ENCODE results near the gene FHL2.

The FHL2 gene

DNA sequence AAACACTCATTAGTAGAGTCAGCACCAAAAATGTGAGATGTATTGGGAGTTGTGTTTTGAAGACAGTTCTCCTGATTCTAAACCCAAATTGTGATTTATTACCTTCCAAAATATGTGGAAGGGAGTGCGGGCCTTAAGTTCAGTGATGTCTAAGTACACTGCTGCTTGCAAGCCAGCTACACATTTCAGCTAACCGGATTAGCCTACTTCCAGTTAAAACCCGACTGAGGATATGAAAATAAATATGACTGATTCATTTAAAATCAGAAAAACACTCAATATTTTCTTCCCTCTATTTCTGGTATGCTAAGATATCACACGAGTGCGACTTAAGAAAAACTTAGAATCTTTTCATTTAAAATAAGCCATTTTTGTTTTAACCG is 907 bp downstream of the FHL2 start:
- DNase-seq = no peak

DNA sequence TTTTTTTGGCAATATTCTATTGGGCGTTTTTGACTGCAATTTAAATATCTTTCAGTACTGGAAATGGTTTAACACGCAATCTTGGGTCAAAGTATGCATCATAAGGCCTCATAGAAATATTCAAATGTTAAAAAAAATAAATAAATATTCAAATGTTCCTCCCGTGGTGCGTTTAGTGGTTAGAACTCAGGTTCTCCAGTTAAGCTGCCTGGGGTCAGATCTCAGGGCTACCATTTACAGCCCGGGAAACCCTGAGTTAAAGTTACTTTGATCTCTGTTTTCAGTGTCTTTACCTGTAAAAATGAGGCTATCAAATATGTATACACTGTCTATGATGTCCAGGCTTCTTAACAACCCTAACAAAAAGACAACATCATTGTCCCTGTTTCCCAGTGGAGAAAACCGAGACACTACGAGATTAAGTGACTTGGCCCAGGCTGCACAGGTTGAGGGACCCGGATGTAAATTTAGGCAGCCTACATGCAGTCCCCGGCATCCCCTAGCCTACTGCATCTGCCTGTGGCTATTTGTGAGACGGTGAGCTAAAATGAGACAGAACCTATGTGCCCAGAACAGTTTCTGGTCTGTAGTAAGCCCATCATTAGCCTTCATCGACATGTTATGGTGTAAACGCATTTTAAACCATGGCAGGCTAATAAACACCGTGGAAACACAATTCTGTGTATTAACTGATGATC is 1.7 kb downstream of the FHL2 start:
- DNase-seq = no peak

DNA sequence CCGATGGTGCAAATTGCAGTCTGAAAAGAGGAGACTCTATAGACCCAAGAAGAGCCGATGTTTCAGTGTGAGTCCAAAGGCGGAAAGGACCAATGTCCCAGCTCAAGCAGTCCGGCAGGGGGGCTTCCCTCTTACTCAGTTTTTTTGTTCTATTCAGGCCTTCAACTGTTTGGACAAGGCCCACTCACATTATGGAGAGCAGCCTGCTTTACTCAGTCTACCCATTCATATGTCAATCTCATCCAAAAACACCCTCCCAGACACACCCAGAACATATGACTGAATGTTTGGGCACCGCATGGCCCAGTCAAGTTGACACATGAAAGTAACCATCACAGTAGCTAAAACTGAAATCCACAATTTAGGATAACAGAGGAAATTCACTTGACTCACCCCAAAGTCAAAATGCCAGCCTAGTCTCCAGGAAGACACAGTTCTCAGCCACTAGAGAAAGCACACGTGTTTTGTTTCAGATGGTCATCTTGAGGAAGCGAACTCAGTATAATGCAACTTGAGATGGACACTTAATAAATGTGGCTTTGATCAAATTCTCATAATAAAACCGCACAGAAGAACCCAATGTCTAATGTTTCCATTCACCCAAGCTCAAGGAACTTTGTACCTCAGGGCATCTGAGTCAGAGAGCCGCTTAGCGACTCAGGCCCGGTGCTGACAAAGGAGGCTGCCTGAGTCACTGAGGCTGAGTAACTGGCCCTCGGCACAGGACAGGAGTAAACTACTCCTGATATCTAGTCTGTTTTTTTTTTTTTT is 2.4 kb downstream of the FHL2 start:
- no peak for DNase-seq

DNA sequence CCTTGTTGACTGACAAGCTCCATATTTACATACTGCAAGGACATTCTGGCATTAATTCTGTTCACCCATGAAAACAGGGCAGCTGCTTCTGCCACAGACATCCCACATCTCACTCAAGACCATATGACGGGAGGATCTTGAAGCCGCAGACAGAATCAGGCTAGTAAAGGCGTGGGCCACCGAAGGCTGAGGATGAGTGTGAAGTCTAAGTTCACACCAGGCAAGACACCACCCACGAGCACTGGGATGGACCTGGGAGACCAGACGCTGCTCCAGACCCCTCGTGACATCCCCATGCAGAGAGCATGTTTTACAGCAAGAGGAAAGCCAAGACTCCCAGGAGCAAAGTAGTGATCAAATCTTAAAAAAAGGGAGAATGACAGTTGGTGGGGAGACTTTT is 3.2 kb downstream of the FHL2 start:
- DNase-seq = no peak

DNA sequence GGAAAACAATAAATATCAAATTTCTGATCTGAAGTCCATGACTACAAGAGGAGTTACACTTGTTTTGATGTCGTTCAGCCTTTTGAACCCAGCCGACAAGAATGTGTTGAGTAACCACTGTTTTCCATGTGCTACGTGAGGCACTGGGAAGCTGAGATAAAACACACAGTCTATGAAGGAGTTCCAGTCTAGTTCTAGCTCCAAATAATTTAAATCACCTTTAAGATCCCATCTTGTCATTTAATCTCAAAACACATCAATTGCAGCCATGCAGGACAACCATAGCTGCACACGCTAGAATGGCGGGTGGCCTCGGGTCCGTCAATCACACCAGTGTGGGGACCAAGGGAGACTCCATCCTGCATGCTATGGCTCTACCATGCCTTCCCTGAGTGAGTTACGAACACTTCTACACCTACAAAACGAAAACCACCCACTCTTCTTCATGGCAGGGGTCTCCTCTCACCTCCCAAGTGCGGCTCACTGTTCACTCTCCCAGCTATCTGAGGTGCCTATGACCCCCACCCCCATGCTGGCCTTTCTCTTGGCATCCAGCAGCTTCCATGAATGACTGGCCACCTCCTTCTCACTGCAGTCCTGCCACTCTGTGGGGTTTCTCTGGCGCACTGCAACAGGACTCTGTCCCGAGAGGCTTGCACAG is 3.8 kb downstream of the FHL2 start:
- DNase-seq = no peak

DNA sequence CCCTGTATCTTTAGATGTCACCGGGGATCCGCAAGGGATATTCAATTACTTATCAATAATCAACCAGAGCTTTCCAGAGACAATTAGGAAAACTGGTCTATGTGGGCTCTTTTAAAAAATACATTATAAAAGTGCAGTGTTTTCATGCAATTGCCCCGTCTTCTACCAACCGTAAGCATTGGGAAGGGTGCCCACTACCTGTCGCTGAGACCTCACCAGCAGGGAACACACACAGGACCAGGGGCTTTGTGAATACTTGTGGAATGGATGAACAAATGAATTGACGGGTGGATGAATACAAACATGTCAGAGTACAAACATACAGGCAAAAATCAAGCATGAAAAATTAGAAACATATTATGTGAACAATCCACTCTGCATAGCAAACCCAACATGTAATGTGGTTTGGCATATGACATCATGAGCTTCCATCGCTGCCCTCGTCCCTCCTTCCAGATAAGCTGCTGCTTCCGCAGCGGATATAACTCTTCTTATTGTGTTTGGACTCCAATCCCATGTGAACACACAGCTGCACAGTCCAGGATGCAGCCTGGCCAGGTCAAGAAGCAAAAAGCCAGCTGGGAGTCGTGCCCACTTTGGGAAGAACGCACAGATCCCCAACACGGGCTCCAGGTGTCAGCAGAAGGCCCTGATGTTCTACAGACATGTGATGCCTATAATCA is 5.3 kb downstream of the FHL2 start:
- no peak for DNase-seq

DNA sequence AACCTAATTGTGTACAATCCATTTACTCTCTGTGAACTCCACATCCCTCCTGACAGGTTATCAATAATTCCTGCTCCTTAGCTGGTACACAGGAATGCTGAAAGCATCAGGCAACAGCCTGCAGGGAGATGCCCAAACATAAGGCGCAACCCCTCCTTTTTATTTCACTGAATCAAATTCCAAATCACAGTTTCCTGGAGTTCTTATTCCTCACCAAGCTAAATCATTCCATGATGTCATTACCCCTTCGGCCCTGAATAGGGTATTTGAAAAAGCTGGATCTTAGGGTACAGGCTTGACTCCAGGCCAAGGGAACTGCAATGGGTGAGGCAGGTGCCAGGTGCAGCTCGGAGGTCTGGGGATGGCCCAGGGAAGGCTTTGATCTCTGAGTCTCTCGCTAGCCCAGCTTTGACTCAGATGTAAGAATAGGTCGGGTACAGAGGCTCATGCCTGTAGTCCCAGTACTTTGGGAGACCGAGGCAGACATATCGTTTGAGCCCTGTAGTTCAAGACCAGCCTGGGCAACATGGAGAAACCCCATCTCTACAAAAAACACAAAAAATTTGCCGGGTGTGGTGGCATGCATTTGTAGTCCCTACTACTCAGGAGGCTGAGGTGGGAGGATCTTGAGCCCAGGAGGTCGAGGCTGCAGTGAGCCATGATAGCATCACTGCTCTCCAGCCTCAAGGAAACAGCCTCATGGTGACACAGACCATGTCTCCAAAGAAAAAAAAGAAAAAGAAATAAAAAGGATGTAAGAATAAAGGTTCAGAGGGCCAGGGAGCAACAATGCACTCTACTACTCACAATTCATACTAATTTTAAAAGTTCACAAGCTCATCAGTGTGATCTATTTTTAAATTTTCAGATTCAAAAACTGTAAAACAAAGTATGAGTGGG is 6.8 kb downstream of the FHL2 start:
- no peak for DNase-seq

DNA sequence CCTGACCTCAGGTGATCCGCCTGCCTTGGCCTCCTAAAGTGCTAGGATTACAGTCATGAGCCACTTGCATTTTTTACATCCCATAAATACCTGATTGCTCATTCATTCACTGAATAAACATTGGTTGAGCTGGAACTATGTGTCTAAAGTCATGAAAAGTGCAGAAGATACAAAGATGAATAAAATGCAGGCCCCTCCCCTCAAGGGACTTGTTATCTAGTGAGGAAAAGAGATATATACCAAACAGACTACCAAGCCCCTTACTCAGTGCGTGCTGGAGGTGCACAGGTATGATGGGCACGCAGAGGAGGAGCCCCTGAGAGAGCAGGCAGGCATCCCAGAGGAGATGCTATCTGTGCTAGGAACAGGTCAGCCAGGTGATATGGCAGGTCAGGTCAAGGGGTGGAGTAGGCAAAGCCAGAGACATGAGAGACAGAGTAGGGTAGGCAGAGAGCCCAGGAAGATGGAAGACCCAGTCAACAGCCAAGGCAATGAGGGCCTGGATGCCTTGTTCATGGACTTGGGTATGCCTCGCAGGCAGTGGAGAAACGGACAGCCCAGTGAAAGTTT is 7.7 kb downstream of the FHL2 start:
- DNase-seq = no peak

DNA sequence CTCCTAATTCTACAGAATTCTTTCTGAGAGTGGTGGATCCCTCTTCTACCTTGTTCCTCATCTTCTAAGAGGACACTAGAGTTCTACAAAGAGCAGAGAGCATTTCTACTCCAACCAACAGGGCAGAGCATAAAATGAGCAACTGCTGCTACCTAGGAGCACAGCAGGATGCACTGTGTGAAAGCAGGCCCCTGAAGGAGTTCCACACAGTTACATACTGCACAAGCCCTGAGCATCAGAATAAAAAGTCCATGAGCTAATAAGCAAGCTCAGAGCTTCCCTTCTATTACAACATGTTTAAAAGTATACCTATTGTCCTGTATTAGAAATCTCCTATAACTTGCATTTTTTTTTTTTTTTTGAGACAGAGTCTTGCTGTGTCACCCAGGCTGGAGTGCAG is 8.4 kb downstream of the FHL2 start:
- no peak for DNase-seq

DNA sequence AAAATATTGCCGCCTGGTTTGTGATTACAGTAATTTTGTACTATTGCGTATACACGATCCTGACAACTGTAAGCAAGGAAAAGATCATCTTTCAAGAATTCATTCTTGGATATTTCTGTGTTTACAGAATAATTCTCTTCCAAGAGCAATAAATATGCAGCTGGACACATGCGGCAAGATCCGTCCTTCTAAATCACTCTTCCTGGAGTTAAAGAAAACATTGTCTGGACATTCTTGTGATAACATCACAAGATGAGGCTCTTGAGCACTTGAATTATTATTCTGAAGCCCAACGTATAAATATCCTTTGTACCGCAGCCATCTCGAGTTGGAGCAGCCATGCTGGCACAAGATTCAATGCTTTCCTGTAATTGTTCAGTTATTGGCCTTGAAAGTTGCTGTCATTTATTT is 9.9 kb downstream of the FHL2 start:
- DNase-seq = no peak

DNA sequence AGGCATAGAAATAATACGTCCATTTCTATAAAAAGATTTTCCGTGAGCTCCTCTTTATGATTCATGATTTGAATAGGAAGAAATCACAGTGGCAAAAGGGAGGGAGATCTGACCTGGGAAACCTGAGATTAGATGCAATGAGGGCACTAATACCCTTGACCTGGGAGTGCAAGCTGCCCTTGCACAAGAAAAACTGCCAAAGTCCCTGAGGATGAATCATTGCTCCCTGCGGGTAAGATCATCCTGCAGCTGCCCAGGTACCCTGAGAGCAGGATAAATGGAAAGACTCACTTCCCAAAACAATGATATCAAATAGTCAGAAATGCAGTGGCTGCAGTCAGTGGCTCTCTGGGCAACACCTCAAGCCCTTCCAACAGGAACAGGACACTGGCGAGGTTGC is 11.6 kb downstream of the FHL2 start:
- DNase-seq = no peak

DNA sequence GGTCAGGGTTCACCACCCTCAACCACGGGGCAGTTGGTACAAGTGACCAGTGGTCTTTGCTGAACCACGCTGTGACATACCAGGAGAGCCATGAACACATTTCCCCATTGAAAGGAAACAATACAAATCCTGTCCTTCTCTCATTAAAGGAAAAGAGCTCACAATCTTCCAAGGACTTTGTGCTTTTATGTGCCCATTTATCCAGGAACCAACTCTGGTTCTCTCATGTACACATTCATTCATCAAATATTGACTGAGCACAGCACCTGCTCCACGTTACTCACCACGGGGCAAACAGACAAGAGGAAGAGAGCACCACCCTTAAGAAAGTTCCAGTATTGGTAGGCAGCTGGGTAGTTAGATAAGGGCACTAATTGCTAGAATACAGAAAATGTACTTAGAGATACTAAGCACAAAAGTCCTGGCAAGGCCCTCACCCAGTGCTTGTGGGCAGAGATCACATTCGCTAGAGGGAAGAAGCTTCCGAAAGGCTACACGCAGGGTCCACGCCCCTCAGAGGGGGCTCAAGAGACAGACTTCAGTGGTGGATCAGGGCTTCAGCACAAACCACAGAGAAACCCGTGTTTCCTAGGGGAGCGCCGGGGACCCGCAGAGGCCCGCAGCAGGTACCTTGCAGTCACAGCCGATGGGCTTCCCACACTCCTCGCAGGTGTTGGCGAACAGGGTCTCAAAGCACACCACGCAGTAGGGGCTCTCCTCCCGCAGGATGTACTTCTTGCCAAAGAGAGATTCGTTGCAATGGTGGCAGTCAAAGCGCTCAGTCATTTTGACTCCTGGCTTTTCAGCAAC is 12.9 kb downstream of the FHL2 start:
- DNase-seq = no peak

DNA sequence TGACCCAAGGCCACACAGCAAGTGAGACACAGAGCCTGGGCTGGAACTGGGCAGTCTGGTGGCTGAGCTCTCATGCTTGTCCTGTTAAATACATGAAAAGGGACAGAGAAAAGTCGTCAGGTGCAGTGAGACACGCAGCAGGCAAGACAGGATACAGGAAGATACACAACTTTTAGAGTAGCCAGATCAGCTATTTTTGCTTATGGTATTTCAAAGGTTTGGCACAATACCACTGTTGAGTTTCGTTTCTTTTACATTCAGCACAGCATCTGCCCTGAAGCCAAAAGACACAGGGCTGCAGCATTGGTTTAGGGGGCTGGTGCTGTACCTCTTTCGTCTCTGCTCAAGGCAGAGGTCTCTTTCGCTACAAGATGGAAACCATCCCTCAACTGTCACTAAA is 14.0 kb downstream of the FHL2 start:
- DNase-seq = no peak

DNA sequence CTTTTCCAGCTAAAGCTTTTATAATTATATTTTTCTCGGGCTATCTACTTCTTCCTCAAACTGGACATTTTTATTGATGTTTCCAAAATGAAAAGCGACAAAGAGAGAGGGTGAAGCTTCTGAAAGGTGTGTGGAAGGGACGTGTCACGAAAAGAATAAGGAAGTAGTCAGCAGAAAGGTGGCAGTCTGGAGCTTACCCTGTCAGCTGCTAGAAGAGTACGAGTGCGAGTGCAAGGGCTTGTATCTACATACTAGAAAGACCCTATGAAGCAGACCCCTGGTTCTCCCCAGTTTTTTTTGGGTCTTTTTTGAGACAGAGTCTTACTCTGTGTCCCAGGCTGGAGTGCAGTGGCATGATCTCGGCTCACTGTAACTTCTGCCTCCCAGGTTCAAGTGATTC is 14.6 kb downstream of the FHL2 start:
- DNase-seq = no peak

DNA sequence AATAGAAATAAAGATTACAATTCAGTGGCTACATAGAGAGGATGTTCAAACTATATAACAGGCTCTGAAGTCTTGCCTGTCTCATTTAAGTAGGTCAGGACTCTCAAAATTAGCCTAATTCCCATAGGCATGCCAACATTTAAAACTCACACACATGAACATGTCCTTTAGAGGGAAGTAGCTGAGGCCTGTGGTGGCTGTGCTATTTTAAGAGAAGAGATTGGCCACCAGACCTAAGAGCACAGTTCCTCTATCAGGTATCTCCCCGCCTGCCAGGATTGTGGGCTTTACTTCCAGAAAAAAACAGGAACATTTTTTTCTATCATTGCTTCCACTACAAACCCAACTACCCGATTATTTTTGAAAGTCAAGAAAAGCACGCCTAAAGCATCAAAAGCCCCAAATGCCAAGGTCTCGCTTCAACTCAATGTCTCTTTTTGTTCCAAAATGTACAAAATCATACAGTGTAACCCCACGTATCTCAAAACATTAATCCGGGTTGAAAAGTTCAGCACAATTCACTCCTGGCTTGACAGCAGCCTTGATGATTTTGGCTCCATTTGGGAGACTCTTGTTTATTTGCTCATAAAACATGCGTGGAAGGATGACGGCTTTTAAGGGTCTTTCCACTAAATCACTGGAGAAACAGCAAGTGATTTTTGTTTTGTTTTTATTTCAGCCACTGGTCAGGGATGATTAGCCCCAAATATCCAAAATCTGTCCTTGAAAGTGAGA is 15.3 kb downstream of the FHL2 start:
- DNase-seq = no peak

DNA sequence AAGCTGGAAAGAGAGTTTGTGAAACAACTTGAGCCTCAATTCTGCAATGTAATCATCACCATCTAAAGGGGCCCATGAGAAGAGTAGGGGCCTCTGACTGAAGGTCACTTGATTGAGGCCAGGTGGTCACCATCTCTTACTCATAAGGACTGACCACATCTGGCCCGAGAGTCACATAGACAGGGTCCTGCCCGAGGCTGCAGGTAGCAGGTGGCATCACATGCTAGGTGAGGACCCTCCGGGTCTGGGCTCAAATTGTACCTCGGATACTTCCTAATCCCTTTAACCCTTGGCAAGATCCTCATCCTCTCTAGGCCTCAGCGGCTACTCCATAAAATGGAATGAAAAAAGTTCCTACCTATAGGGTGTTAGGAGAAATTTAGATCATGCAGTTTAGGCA is 16.7 kb downstream of the FHL2 start:
- no peak for DNase-seq

DNA sequence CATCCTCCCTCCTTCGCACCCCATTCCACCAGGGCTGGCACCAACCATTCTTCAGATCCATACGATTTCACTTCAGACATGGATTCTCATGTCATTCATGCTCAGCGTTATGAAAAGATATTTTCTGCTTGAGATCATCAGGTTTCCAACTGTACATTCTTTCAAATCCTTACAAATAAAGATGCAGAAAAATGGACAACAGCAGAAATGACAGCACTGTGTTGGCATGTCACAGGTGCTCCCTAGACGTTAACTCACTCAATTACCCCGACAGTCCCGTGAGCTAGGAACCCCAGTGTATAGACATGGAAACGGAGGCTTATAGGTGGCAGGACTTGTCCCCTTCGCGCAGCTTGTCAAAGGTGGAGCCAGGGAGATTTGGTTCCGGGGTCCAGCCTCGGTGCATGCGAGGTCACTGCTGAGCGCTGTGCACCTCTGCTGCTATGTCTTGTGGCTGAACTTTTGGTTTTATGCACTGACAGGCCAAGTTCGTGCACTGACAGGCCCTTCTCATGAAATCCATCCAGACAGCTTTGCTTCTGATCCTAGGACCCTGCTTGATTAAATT is 17.7 kb downstream of the FHL2 start:
- no peak for DNase-seq

DNA sequence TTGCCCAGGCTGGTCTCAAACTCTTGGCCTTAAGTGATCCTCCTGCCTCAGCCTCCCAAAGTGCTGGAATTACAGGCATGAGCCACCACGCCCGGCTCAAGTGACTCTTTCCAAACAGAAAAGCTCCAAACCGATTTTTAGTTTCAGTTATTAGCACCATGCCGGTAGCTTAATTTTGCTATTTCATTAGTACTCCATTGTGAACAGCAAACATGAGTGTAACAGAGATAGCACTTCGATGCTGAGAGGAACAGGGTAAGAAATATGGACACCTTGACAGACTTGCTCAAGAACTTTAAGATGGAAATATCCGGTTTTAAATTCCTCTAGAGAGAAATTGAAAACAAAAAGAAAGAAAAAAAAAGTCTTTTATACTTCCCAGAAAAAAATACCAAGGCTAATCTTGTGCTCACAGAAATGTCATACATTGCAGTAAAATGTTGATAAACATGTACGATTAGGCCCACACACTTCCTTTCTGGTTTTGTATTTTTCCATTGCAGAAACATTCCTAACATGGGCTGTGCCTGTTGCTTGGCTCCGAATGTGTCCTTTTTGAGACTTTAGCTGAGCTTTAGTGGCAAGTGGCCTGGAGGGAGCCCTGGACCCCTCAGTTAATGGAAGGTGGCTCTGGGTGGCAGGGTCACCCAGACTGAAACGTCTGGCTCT is 18.3 kb downstream of the FHL2 start:
- DNase-seq = no peak

Measured in hypothalamus (tissue), 51 donors.